HG02623 (cell line): Measurements from ENCODE around the gene DACH1.

ENCODE experiments used
- ATAC-seq: cut with Tn5 transposase; IDR thresholded peaks from one replicate; pipeline ENCODE4 v1.9.1; 2021; ENCODE audit warnings: moderate library complexity; ENCODE audit not compliant: unreplicated experiment

Gene DACH1

DNA sequence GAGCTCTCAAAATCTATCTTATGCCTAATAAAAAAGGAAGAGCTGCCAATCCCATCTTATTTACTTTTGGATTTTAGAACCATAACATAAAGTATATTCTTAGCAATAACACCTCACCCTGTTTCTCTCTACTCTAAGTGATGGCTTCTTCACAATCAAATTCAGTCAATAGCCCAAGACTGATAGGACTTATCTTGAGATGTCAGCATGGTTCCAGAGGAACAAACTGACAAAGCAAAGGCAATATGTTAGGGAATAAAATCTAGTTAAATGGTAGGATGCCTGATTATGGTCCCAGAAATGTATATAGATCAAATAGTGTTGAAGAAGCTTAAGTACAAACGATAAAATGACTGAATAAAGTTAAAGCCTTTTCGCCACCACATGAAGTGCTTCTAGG is 36.3 kb downstream of the DACH1 start:
- ATAC-seq: no peak

- ATAC-seq: no peak
Observed at GRCh38 chr13:71830323-71830722, 36.7 kb downstream of the DACH1 start.

DNA sequence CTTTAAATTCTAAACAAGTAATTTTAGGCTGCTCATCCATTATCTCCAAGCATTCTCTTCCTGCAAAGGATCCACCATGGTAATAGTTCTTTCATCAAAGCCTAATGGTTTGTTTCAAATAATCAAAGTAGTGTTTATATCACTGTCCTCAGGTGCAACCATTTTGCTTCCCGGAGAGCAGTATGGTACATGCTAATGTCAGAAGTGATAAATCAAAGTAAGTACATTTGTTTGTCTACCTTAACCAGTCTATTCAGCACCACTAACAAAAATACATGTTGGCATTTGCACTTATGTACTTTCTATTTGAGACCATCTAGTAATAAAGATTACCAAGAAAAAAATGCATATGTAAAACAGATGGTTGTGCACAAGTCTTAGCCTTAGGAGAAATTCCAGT is 37.5 kb downstream of the DACH1 start:
- ATAC-seq: no peak

DNA sequence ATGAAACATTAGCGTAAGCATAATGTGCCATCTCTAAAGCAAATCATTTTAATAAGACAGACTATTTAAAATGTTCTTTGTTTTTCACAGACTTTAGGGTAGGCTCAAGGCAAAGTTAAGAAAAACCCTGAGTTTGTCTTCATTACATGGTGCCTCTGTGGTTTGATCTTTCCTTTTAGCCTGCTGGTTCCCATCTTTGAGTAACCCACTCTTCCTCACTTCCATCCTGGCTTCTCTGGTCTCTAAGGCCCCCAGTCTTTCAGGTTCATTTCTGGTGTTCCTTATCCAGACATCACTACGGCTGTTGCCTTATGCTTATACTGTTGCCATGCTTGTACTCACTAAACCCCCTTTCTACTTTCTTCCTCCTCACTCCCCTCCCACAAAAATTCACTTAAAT is 38.4 kb downstream of the DACH1 start:
- no peak for ATAC-seq

- ATAC-seq: no peak
Observed at GRCh38 chr13:71828117-71828516, 38.9 kb downstream of the DACH1 start.

DNA sequence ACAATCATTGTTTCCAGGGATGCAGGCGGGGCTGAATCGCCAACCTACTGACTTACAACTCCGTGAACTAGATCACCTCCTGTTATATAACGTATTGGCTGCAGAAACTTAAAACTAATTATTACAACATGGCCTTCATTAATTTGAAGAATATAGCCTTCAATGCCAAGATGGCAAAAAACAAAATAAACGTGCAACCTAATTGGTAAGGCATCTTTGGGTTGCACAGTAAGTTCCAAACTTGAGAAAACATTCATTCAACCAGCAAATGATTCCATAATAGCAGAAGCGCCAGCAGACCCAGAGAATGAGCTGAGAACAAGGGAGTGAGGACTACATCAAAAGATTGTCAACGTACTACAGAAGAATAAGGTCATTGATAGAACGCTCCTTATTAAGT is 39.8 kb downstream of the DACH1 start:
- no peak for ATAC-seq

DNA sequence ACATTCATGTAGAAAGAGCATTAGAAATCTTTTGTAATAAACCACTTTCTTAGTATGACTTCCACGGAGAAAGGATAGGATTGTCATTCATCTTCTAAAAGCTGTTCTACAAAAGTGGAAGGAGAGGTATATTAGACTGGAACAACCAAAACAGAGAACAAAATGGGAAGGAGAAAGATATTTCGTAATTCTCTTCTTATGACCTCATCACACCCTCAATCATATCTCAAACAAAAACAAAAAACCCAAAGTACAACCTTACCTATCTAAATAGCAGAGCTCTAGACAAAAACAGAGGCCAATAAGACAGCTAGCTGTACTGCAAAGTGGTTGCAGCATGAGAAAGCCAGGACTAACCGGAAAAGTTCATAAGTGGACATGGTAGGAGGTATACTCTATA is 46.3 kb downstream of the DACH1 start:
- ATAC-seq: no peak

- no peak for ATAC-seq
Observed at GRCh38 chr13:71817335-71817734, 49.7 kb downstream of the DACH1 start.

- ATAC-seq: no peak
Observed at GRCh38 chr13:71814806-71815360, 52.1 kb downstream of the DACH1 start.

DNA sequence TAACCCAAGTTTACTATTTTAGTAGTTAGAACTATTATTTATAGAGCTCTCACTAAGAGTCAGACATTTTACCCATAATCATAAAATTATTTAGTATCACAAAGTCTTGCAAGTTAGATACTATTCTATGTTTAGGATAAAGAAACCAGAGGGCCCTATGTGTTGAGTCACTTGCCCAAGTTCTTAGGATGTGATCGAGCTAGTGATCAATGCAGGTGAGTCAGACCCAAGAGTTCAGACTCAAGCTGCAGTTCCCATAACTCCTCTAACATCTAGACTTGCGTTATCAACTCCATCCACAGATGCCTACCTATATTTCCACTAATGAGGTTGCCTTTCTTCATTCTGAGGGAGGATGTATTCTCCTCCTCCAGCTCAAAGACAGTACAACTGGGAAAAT is 53.8 kb downstream of the DACH1 start:
- ATAC-seq: no peak

GRCh38 chr13:71811344-71811743 is 55.7 kb downstream of the DACH1 start:
- no peak for ATAC-seq

DNA sequence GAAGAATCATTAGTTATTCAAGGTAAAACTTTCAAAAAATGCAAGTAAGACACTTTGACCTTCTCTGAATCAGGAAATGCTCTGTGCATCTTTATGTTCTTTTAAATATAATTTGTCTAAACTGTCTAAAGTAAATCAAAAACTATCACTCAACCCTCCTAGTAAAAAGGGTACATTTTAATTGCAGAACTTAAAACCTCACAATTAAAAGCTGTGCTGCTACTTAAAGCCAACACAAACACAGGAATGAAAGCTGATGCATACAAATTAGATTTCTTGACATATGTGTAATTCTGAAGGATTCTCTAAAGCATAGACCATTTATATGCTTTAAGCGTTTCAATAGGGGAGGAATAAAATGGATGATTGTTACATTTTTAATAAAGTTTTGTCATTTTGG is 58.3 kb downstream of the DACH1 start:
- ATAC-seq: no peak

GRCh38 chr13:71806886-71807285 is 60.1 kb downstream of the DACH1 start:
- no peak for ATAC-seq

- ATAC-seq: no peak
Observed at GRCh38 chr13:71803066-71803465, 63.9 kb downstream of the DACH1 start.

GRCh38 chr13:71801781-71802180 is 65.2 kb downstream of the DACH1 start:
- ATAC-seq: no peak

GRCh38 chr13:71801165-71801760 is 65.7 kb downstream of the DACH1 start:
- no peak for ATAC-seq

GRCh38 chr13:71799324-71799723 is 67.7 kb downstream of the DACH1 start:
- no peak for ATAC-seq

GRCh38 chr13:71798707-71799106 is 68.3 kb downstream of the DACH1 start:
- ATAC-seq: no peak

DNA sequence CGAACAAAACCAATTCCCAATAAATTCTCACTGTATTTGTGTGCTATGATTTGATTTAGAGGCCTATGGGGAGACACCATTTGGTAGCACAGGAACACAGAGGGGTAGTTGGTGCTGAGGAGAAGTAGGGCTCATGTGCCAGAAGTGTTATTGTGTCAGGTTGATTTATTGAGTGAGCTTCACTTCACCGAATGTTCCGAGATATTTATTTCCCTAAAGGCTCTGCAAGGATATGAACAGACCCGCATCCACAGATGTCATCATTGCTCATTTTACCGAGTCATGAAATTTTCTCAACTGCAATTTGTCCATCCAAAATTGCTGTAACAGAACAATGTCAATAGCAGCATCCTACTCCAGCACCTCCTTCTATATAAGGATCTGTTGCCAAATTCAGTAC is 69.5 kb downstream of the DACH1 start:
- ATAC-seq: no peak

GRCh38 chr13:71789693-71790329 is 77.2 kb downstream of the DACH1 start:
- no peak for ATAC-seq

DNA sequence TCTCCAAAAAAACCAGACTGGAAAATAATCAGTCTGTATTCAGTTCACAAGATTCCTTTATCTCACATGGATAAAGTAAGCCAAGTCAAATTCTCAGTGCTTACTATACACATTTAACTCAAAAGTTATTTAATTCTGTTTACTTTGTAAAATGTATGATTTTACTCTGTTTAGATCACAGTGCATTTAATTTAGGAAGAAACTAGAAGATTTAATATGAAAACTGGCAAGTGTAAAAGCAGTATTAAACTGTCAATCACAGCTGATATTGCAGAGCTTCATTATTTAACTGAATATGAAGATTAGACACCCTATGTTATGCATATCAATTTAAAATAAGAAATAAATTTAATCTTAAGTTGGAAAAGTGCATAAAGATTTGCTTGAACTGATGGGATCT is 78.0 kb downstream of the DACH1 start:
- no peak for ATAC-seq

- no peak for ATAC-seq
Observed at GRCh38 chr13:71787414-71787813, 79.6 kb downstream of the DACH1 start.

DNA sequence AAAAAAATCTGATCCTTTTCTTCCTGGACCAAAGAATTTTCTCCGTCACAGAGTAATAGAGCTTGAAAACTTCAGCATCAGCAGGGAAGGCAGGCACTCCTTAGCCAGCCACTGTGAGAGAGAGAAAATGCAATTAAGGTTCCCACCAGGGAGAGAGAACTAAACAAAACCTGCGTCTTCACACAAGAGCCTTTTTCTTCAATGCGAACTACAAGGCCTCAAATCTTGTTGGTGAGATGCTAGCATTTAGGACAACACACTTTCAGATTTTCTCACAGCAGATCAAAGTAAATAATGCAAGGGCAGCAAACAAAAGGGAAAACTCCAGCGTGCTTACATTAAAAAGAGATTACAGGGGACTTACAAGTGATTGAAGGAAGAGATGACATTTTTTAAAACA is 80.1 kb downstream of the DACH1 start:
- ATAC-seq: no peak
